GM12878 (cell line): ENCODE results near the gene SLC25A51. TPM values are rescaled to one million over a fixed set of nuclear protein-coding genes. Genes with fewer than 3 reads are reported as not detected.

Source experiments
- ATAC-seq: fragments of 200-7000 bp; cut with Tn5 transposase; 3 replicates; pipeline ENCODE4 v1.9.1; 2020; ENCODE audit warnings: mild to moderate bottlenecking, moderate library complexity
- BruUV-seq: library from RNA; stranded (reverse); fragments of 400-500 nt; replicated peaks from 2 replicates; lab custom pipeline; 2021; lab: Mats Ljungman, UMichigan
- CTCF ChIA-PET: fragments of 300-600 bp; sonication (Branson Sonifier 250); formaldehyde crosslinking; extraction: SDS; loops from one replicate; lab custom pipeline; 2021; ENCODE audit warnings: inconsistent platforms; lab: Yijun Ruan, JAX
- POLR2A ChIA-PET: fragments of 350-600 bp; formaldehyde crosslinking; extraction: SDS; loops from one replicate; lab custom pipeline; 2021; ENCODE audit warnings: inconsistent platforms; lab: Charles Lee
- RAD21 ChIA-PET: fragments of 300-600 bp; sonication (Branson Sonifier 250); formaldehyde crosslinking; loops from one replicate; lab custom pipeline; 2023; ENCODE audit warnings: antibody characterized with exemption; ENCODE audit not compliant: unreplicated experiment; lab: Charles Lee
- SMC1A ChIA-PET: fragments of 300-600 bp; sonication (Branson Sonifier 250); formaldehyde crosslinking; loops from one replicate; lab custom pipeline; 2023; ENCODE audit not compliant: unreplicated experiment, uncharacterized antibody; lab: Charles Lee
- DNase-seq: peaks from one replicate; pipeline ENCODE4 v3.0.0-alpha.2; 2011; ENCODE audit warnings: low read depth, low spot score
- FAIRE-seq: peaks from 3 replicates; lab custom pipeline; 2011; peaks lifted over from hg19 to GRCh38; lab: Jason Lieb, UNC
- H2AFZ ChIP-seq: 2 replicates; pipeline ENCODE4 v1.6.0; 2011; ENCODE audit warnings: low read depth, low read length, control low read depth; ENCODE audit not compliant: control insufficient read depth
- H3K27ac ChIP-seq: 2 replicates; pipeline ENCODE4 v1.5.1; 2011; ENCODE audit warnings: control low read depth; ENCODE audit not compliant: control insufficient read depth, insufficient read depth
- H3K27me3 ChIP-seq, 2 experiments: replicated peaks in 1 of 2; 2 replicates each; pipeline versions ENCODE4 v1.6.0 to v1.6.1; 2011; ENCODE audit warnings: low read length in 1 of 2; ENCODE audit not compliant: control insufficient read depth in 2 of 2, insufficient read depth in 2 of 2
- H3K36me3 ChIP-seq, 2 experiments: 2 replicates each; pipeline ENCODE4 v1.5.1; 2011; ENCODE audit warnings: low read length in 1 of 2; ENCODE audit not compliant: control insufficient read depth in 2 of 2, insufficient read depth in 2 of 2
- H3K4me1 ChIP-seq: 2 replicates; pipeline ENCODE4 v1.6.1; 2011; ENCODE audit warnings: mild to moderate bottlenecking, low read length, moderate library complexity, mixed read lengths; ENCODE audit not compliant: control insufficient read depth, insufficient read depth
- H3K4me2 ChIP-seq: 2 replicates; pipeline ENCODE4 v1.6.0; 2011; ENCODE audit warnings: control low read depth; ENCODE audit not compliant: control insufficient read depth, insufficient read depth
- H3K4me3 ChIP-seq: fragments of 200-600 bp; sonication (generic); 2 replicates; pipeline ENCODE4 v1.5.1; 2016
- H3K79me2 ChIP-seq: 2 replicates; pipeline ENCODE4 v1.6.0; 2011; ENCODE audit warnings: low read length; ENCODE audit not compliant: control insufficient read depth, insufficient read depth
- H3K9ac ChIP-seq: 2 replicates; pipeline ENCODE4 v1.8.0; 2011; ENCODE audit warnings: low read length, control low read depth, mixed read lengths; ENCODE audit not compliant: control insufficient read depth, insufficient read depth
- H3K9me3 ChIP-seq: replicated peaks from 3 replicates; pipeline ENCODE4 v1.5.1; 2011; ENCODE audit warnings: mild to moderate bottlenecking, low read length; ENCODE audit not compliant: control insufficient read depth, insufficient read depth
- H4K20me1 ChIP-seq: 2 replicates; pipeline ENCODE4 v1.6.0; 2011; ENCODE audit not compliant: control insufficient read depth, insufficient read depth
- ASH2L ChIP-seq: fragments of 300-600, 200-600 bp; sonication (generic); IDR thresholded peaks from 2 replicates; pipeline ENCODE4 v1.6.1; 2017; ENCODE audit warnings: low read depth, mild to moderate bottlenecking, borderline replicate concordance
- BCL11A ChIP-seq: IDR thresholded peaks from 2 replicates; pipeline ENCODE4 v1.6.1; 2011; ENCODE audit warnings: low read depth, low read length
- CHD1 ChIP-seq: IDR thresholded peaks from 2 replicates; pipeline ENCODE4 v1.6.1; 2012; ENCODE audit warnings: low read depth, low read length, improper control_type of control experiment
- IKZF2 ChIP-seq, 2 experiments: fragments of 450-650 bp; IDR thresholded peaks; 2 replicates each; pipeline ENCODE4 v1.6.1; 2017; ENCODE audit warnings: mild to moderate bottlenecking in 2 of 2, moderate library complexity in 2 of 2
- NR2C1 ChIP-seq: fragments of 450-650 bp; IDR thresholded peaks from 2 replicates; pipeline ENCODE4 v1.6.1; 2017; ENCODE audit warnings: antibody characterized with exemption, mild to moderate bottlenecking, moderate library complexity
- TCF3 ChIP-seq: IDR thresholded peaks from 2 replicates; pipeline ENCODE4 v1.6.1; 2012; ENCODE audit warnings: low read depth, mild to moderate bottlenecking, low read length, borderline replicate concordance; ENCODE audit not compliant: insufficient read depth
- ZNF622 ChIP-seq: fragments of 450-650 bp; IDR thresholded peaks from 2 replicates; pipeline ENCODE4 v1.6.1; 2017; ENCODE audit warnings: mild to moderate bottlenecking, inconsistent platforms
- WGBS: methylation state at CpG from one replicate; pipeline ENCODE4 v1.1.6; 2016; ENCODE audit warnings: low lambda C conversion rate; ENCODE audit not compliant: insufficient replicate concordance, insufficient coverage; ENCODE audit errors: missing lambda C conversion rate; 5-methylcytosine and 5-hydroxymethylcytosine counted together
- in situ Hi-C: fragments of 300-500 bp; cut with MboI; formaldehyde crosslinking; loops from 9 replicates; pipeline ENCODE4 v1.14.3; 2018; ENCODE audit warnings: mixed read lengths
- intact Hi-C: fragments of 100-400 bp; cut with micrococcal nuclease; formaldehyde crosslinking; loops from one replicate; pipeline ENCODE4 v1.14.2; 2022; ENCODE audit not compliant: unreplicated experiment
- polyA plus RNA-seq, 11 experiments: library from polyadenylated mRNA; depleted of rRNA in 4 of 11; unstranded in 6 of 11; stranded (reverse) in 5 of 11; fragments of >200 nt; fragmentation: Nextera tagmentation in 4 of 11; fragmentation: Illumina TruSeq in 1 of 11; extraction: Ambion mirVana in 4 of 11; extraction: Trizol in 1 of 11; gene quantifications; 1 replicate in 1 of 11; 2 replicates in 10 of 11; pipeline versions ENCODE4 v1.2.1 to v1.2.3, GENCODE V29; 2011 to 2016; ENCODE audit warnings: inconsistent platforms in 2 of 11, missing spikeins in 2 of 11, low read depth in 1 of 11
- total RNA-seq, 4 experiments: library from RNA; depleted of rRNA in 3 of 4; stranded (reverse); fragments of >200 nt in 3 of 4; fragmentation: Illumina TruSeq in 1 of 4; extraction: Trizol in 1 of 4; gene quantifications; 2 replicates each; pipeline versions ENCODE4 v1.2.1 to v1.2.3, GENCODE V29; 2013 to 2021
- TF ChIP-seq, protein P1 (sequence below): fragments of 450-650 bp; IDR thresholded peaks from 2 replicates; pipeline ENCODE4 v1.6.1; 2017; ENCODE audit warnings: mild to moderate bottlenecking, low read depth, inconsistent platforms; ENCODE audit not compliant: poor library complexity, severe bottlenecking
- TF ChIP-seq, protein P2 (sequence below): IDR thresholded peaks from 2 replicates; pipeline ENCODE4 v1.6.1; 2011; ENCODE audit warnings: low read depth, low read length, improper control_type of control experiment, borderline replicate concordance
- TF ChIP-seq, protein P3 (sequence below): fragments of 450-650 bp; formaldehyde crosslinking; IDR thresholded peaks from 2 replicates; pipeline ENCODE4 v1.4.0; 2020; ENCODE audit warnings: mild to moderate bottlenecking, moderate library complexity
- TF ChIP-seq, protein P4 (sequence below): IDR thresholded peaks from 2 replicates; pipeline ENCODE4 v1.6.1; 2012; ENCODE audit warnings: low read length, inconsistent platforms
- TF ChIP-seq, protein P5 (sequence below): fragments of 450-650 bp; IDR thresholded peaks from 2 replicates; pipeline ENCODE4 v1.6.1; 2017; ENCODE audit warnings: borderline replicate concordance

Gene SLC25A51
- total and polyA plus RNA-seq, 10 of the 15 experiments (the other 5 are each of a cell fraction or from before 2014, with no cell fraction given), result 3.8 to 29.3 (median 13.2) TPM

DNA sequence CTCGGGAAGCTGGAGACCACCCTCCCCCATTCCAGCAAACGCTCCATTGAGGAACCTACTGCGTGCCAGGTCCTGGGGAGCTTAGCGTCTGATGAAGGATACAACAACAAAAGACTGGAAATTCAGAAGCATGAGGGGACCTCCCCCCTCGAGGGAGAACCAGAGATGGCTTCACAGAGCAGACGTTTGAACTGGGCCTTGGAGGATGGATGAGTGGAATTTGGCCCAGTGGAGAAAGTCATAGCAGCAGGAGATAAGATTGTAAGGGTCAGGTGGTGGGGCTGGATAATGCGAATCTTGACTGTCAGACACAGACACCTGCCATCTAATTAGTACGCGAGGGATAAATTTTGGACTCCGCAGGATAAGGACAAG is 1.2 kb upstream of the SLC25A51 start:
- Histone ChIP-seq H3K79me2 (peaks cover 25% of the 10 kb centered on the region), H2AFZ (no peak overlapping the region), H3K9ac (no peak overlapping the region), H3K27ac (no peak overlapping the region), H3K4me2 (no peak overlapping the region), H3K4me1 (peaks cover 10% of the 10 kb centered on the region), H3K27me3 (no peaks in the 10 kb centered on the region), H3K9me3 (no peaks in the 10 kb centered on the region), H4K20me1 (no peaks in the 10 kb centered on the region), H3K4me3 (no peak overlapping the region), H3K36me3 (no peaks in the 10 kb centered on the region)
- RAD21 ChIA-PET, result no interaction called here
- ATAC-seq, result no peak
- SMC1A ChIA-PET, result interaction anchor here (0.6 to 1.1 kb wide), 2 partner anchors 94 to 163 kb away, joined by 3 read pairs; no protein-coding TSS in a partner anchor
- in situ Hi-C loops, result loop anchor here (5.0 to 25.0 kb wide), 3 partner anchors 418 to 782 kb away; partner anchors contain the start of gene POLR1E
- CTCF ChIA-PET, result interaction anchor here (0.9 to 3.4 kb wide), 4 partner anchors 8 to 359 kb away, joined by 4 to 10 read pairs (median 6); no protein-coding TSS in a partner anchor
- BruUV-seq, result no TSS peak
- FAIRE-seq, result no peak
- POLR2A ChIA-PET, result no interaction called here
- WGBS, result 78% methylated on average over 10 of the region's 10 CpGs
- DNase-seq, result no peak
- intact Hi-C loops, result loop anchor here (2.0 to 10.0 kb wide), 2 partner anchors 310 to 458 kb away; partner anchors contain the start of gene TOMM5
- TF ChIP-seq, protein P1, sequence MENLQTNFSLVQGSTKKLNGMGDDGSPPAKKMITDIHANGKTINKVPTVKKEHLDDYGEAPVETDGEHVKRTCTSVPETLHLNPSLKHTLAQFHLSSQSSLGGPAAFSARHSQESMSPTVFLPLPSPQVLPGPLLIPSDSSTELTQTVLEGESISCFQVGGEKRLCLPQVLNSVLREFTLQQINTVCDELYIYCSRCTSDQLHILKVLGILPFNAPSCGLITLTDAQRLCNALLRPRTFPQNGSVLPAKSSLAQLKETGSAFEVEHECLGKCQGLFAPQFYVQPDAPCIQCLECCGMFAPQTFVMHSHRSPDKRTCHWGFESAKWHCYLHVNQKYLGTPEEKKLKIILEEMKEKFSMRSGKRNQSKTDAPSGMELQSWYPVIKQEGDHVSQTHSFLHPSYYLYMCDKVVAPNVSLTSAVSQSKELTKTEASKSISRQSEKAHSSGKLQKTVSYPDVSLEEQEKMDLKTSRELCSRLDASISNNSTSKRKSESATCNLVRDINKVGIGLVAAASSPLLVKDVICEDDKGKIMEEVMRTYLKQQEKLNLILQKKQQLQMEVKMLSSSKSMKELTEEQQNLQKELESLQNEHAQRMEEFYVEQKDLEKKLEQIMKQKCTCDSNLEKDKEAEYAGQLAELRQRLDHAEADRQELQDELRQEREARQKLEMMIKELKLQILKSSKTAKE, result no peak
- TF ChIP-seq BCL11A, result no peak
- TF ChIP-seq, protein P2, sequence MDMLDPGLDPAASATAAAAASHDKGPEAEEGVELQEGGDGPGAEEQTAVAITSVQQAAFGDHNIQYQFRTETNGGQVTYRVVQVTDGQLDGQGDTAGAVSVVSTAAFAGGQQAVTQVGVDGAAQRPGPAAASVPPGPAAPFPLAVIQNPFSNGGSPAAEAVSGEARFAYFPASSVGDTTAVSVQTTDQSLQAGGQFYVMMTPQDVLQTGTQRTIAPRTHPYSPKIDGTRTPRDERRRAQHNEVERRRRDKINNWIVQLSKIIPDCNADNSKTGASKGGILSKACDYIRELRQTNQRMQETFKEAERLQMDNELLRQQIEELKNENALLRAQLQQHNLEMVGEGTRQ, result no peak
- TF ChIP-seq ZNF622, result no peak
- no peak for TF ChIP-seq CHD1
- TF ChIP-seq, protein P3, sequence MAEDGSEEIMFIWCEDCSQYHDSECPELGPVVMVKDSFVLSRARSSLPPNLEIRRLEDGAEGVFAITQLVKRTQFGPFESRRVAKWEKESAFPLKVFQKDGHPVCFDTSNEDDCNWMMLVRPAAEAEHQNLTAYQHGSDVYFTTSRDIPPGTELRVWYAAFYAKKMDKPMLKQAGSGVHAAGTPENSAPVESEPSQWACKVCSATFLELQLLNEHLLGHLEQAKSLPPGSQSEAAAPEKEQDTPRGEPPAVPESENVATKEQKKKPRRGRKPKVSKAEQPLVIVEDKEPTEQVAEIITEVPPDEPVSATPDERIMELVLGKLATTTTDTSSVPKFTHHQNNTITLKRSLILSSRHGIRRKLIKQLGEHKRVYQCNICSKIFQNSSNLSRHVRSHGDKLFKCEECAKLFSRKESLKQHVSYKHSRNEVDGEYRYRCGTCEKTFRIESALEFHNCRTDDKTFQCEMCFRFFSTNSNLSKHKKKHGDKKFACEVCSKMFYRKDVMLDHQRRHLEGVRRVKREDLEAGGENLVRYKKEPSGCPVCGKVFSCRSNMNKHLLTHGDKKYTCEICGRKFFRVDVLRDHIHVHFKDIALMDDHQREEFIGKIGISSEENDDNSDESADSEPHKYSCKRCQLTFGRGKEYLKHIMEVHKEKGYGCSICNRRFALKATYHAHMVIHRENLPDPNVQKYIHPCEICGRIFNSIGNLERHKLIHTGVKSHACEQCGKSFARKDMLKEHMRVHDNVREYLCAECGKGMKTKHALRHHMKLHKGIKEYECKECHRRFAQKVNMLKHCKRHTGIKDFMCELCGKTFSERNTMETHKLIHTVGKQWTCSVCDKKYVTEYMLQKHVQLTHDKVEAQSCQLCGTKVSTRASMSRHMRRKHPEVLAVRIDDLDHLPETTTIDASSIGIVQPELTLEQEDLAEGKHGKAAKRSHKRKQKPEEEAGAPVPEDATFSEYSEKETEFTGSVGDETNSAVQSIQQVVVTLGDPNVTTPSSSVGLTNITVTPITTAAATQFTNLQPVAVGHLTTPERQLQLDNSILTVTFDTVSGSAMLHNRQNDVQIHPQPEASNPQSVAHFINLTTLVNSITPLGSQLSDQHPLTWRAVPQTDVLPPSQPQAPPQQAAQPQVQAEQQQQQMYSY (CRISPR knock-in tag), result no peak
- no peak for TF ChIP-seq ASH2L
- TF ChIP-seq TCF3, result no peak
- TF ChIP-seq, protein P4, sequence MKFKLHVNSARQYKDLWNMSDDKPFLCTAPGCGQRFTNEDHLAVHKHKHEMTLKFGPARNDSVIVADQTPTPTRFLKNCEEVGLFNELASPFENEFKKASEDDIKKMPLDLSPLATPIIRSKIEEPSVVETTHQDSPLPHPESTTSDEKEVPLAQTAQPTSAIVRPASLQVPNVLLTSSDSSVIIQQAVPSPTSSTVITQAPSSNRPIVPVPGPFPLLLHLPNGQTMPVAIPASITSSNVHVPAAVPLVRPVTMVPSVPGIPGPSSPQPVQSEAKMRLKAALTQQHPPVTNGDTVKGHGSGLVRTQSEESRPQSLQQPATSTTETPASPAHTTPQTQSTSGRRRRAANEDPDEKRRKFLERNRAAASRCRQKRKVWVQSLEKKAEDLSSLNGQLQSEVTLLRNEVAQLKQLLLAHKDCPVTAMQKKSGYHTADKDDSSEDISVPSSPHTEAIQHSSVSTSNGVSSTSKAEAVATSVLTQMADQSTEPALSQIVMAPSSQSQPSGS, result no peak
- TF ChIP-seq NR2C1, result no peak
- TF ChIP-seq IKZF2 (IDR thresholded peaks at IDR 0.05), result no peak
- TF ChIP-seq, protein P5, sequence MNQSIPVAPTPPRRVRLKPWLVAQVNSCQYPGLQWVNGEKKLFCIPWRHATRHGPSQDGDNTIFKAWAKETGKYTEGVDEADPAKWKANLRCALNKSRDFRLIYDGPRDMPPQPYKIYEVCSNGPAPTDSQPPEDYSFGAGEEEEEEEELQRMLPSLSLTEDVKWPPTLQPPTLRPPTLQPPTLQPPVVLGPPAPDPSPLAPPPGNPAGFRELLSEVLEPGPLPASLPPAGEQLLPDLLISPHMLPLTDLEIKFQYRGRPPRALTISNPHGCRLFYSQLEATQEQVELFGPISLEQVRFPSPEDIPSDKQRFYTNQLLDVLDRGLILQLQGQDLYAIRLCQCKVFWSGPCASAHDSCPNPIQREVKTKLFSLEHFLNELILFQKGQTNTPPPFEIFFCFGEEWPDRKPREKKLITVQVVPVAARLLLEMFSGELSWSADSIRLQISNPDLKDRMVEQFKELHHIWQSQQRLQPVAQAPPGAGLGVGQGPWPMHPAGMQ, result no peak
